Measurements from ENCODE around the gene SELENOO.
"Not testable (repeated sequence)": the region's sequence is repeated elsewhere in the genome, so short reads cannot be mapped to it uniquely, and the experiment has no call there.

The SELENOO gene

GRCh38 chr22:50199829-50200460 is 866 bp upstream of the SELENOO start:
- DNase-seq (ENCODE audit: low spot score), result peak; percentile 27

- peak; percentile 26 for DNase-seq (ENCODE audit: low spot score)
These were observed 649 bp downstream of the SELENOO start for GRCh38 chr22:50201191-50202129.

GRCh38 chr22:50202130-50202666 is 1.4 kb downstream of the SELENOO start:
- DNase-seq (ENCODE audit: low spot score), result no peak

GRCh38 chr22:50203288-50203687 is 2.5 kb downstream of the SELENOO start:
- DNase-seq (ENCODE audit: low spot score), result no peak

GRCh38 chr22:50204571-50204970 is 3.8 kb downstream of the SELENOO start:
- no peak for DNase-seq (ENCODE audit: low spot score)

- not testable (repeated sequence) for DNase-seq (ENCODE audit: low spot score)
These were observed 4.2 kb downstream of the SELENOO start for GRCh38 chr22:50204998-50205397.

- DNase-seq (ENCODE audit: low spot score), result no peak
These were observed 5.2 kb downstream of the SELENOO start for GRCh38 chr22:50205781-50206569.

- DNase-seq (ENCODE audit: low spot score), result peak; percentile 81
These were observed 5.8 kb downstream of the SELENOO start for GRCh38 chr22:50206599-50206998.

- no peak for DNase-seq (ENCODE audit: low spot score)
These were observed 6.8 kb downstream of the SELENOO start for GRCh38 chr22:50207383-50208140.

- no peak for DNase-seq (ENCODE audit: low spot score)
These were observed 7.7 kb downstream of the SELENOO start for GRCh38 chr22:50208430-50208938.

- no peak for DNase-seq (ENCODE audit: low spot score)
These were observed 8.4 kb downstream of the SELENOO start for GRCh38 chr22:50208939-50209892.

- peak; percentile 84 for DNase-seq (ENCODE audit: low spot score)
These were observed 9.1 kb downstream of the SELENOO start for GRCh38 chr22:50209893-50210292.

- no peak for DNase-seq (ENCODE audit: low spot score)
These were observed 9.7 kb downstream of the SELENOO start for GRCh38 chr22:50210378-50211139.

GRCh38 chr22:50211147-50211546 is 10.3 kb downstream of the SELENOO start:
- DNase-seq (ENCODE audit: low spot score), result no peak

GRCh38 chr22:50213263-50213662 is 12.5 kb downstream of the SELENOO start:
- no peak for DNase-seq (ENCODE audit: low spot score)

GRCh38 chr22:50215297-50216054 is 14.7 kb downstream of the SELENOO start:
- DNase-seq (ENCODE audit: low spot score), result no peak

GRCh38 chr22:50216055-50216683 is 15.4 kb downstream of the SELENOO start:
- no peak for DNase-seq (ENCODE audit: low spot score)

Data from AG08395 (cell line).